IMR-90 (cell line): ENCODE results near the gene COL4A1. TPM values are rescaled to one million over a fixed set of nuclear protein-coding genes. Genes with fewer than 3 reads are reported as not detected.
A peak's percentile ranks its signal among the peaks of the same experiment; 100 is the strongest.

Source experiments
- ATAC-seq: fragments of 200-7000 bp; cut with Tn5 transposase; 2 replicates; pipeline ENCODE4 v1.9.1; 2020; ENCODE audit warnings: low read depth, mild to moderate bottlenecking, moderate library complexity
- BruUV-seq: library from RNA; stranded (reverse); fragments of 400-500 nt; replicated peaks from 2 replicates; lab custom pipeline; 2021; lab: Mats Ljungman, UMichigan
- CTCF ChIA-PET: fragments of 300-600 bp; formaldehyde crosslinking; extraction: SDS; loops from one replicate; lab custom pipeline; 2021; ENCODE audit warnings: antibody characterized with exemption; lab: Yijun Ruan, JAX
- POLR2A ChIA-PET: fragments of 300-600 bp; sonication (Branson Sonifier 250); formaldehyde crosslinking; loops from one replicate; lab custom pipeline; 2022; ENCODE audit warnings: antibody characterized with exemption; ENCODE audit not compliant: unreplicated experiment; lab: Charles Lee
- DNase-seq: peaks from one replicate; pipeline ENCODE4 v3.0.0; 2013
- H2AFZ ChIP-seq: replicated peaks from 2 replicates; pipeline ENCODE3; 2013; ENCODE audit warnings: low read length, mild to moderate bottlenecking; ENCODE audit not compliant: poor library complexity
- H2AK5ac ChIP-seq: 2 replicates; pipeline ENCODE4 v1.6.1; 2013; ENCODE audit warnings: low read depth, low read length, inconsistent platforms
- H2AK9ac ChIP-seq: replicated peaks from 2 replicates; pipeline ENCODE3; 2013; ENCODE audit warnings: mild to moderate bottlenecking, low read depth, low read length, moderate library complexity; ENCODE audit not compliant: poor library complexity
- H2BK120ac ChIP-seq: 2 replicates; pipeline ENCODE4 v1.6.1; 2013; ENCODE audit warnings: low read depth, low read length, inconsistent platforms
- H2BK15ac ChIP-seq: 3 replicates; pipeline ENCODE4 v1.6.1; 2013; ENCODE audit warnings: low read depth, low read length, inconsistent platforms
- H2BK20ac ChIP-seq: 2 replicates; pipeline ENCODE4 v1.6.1; 2013; ENCODE audit warnings: low read depth, mild to moderate bottlenecking, inconsistent platforms, low read length, moderate library complexity
- H2BK5ac ChIP-seq: 2 replicates; pipeline ENCODE4 v1.6.1; 2013; ENCODE audit warnings: mild to moderate bottlenecking, low read depth, low read length, inconsistent platforms; ENCODE audit not compliant: poor library complexity, severe bottlenecking
- H3K14ac ChIP-seq: replicated peaks from 2 replicates; pipeline ENCODE4 v1.6.1; 2013; ENCODE audit warnings: low read depth, low read length, inconsistent platforms
- H3K18ac ChIP-seq: 2 replicates; pipeline ENCODE4 v1.6.1; 2013; ENCODE audit warnings: low read depth, low read length, control low read depth
- H3K23ac ChIP-seq: 2 replicates; pipeline ENCODE4 v1.6.1; 2013; ENCODE audit warnings: low read depth, low read length, inconsistent platforms
- H3K27ac ChIP-seq: 2 replicates; pipeline ENCODE4 v1.5.1; 2013; ENCODE audit warnings: mild to moderate bottlenecking, control low read depth, low read length; ENCODE audit not compliant: insufficient read depth
- H3K27me3 ChIP-seq: 2 replicates; pipeline ENCODE4 v1.6.1; 2013; ENCODE audit warnings: low read length; ENCODE audit not compliant: control insufficient read depth, insufficient read depth
- H3K36me3 ChIP-seq: 2 replicates; pipeline ENCODE4 v1.6.1; 2013; ENCODE audit warnings: low read length, mixed read lengths; ENCODE audit not compliant: control insufficient read depth, insufficient read depth
- H3K4ac ChIP-seq: 2 replicates; pipeline ENCODE4 v1.6.1; 2013; ENCODE audit warnings: low read depth, low read length, inconsistent platforms
- H3K4me1 ChIP-seq: 2 replicates; pipeline ENCODE4 v1.6.1; 2013; ENCODE audit warnings: low read length, mixed read lengths; ENCODE audit not compliant: control insufficient read depth, insufficient read depth
- H3K4me2 ChIP-seq: 2 replicates; pipeline ENCODE4 v1.6.1; 2013; ENCODE audit warnings: low read depth, mild to moderate bottlenecking, control low read depth, low read length, moderate library complexity
- H3K4me3 ChIP-seq: 2 replicates; pipeline ENCODE4 v1.5.1; 2013; ENCODE audit warnings: low read depth, mild to moderate bottlenecking, control low read depth, low read length, moderate library complexity; ENCODE audit not compliant: insufficient read depth
- H3K56ac ChIP-seq: 2 replicates; pipeline ENCODE4 v1.6.1; 2013; ENCODE audit warnings: low read length, inconsistent platforms; ENCODE audit not compliant: insufficient read depth; ENCODE audit errors: extremely low read depth
- H3K79me1 ChIP-seq, 2 experiments: 2 replicates each; pipeline ENCODE4 v1.6.1; 2013; ENCODE audit warnings: low read length in 2 of 2, inconsistent platforms in 1 of 2, low read depth in 1 of 2
- H3K9ac ChIP-seq: 2 replicates; pipeline ENCODE4 v1.6.1; 2013; ENCODE audit warnings: low read depth, low read length, control low read depth
- H3K9me1 ChIP-seq: 2 replicates; pipeline ENCODE4 v1.6.1; 2013; ENCODE audit warnings: low read length, inconsistent platforms; ENCODE audit not compliant: insufficient read depth
- H3K9me3 ChIP-seq: 2 replicates; pipeline ENCODE4 v1.6.1; 2013; ENCODE audit warnings: low read length; ENCODE audit not compliant: control insufficient read depth, insufficient read depth
- H4K20me1 ChIP-seq: 2 replicates; pipeline ENCODE4 v1.6.1; 2013; ENCODE audit warnings: low read length, inconsistent platforms; ENCODE audit not compliant: insufficient read depth
- H4K5ac ChIP-seq: 2 replicates; pipeline ENCODE4 v1.6.1; 2013; ENCODE audit warnings: mild to moderate bottlenecking, low read depth, low read length, control low read depth
- H4K8ac ChIP-seq, 2 experiments: 2 replicates each; pipeline ENCODE4 v1.6.1; 2013; ENCODE audit warnings: low read depth in 2 of 2, low read length in 2 of 2, control low read depth in 1 of 2, inconsistent platforms in 1 of 2
- H4K91ac ChIP-seq: 2 replicates; pipeline ENCODE4 v1.6.1; 2013; ENCODE audit warnings: low read depth, low read length, inconsistent platforms; ENCODE audit not compliant: insufficient read depth
- CHD1 ChIP-seq: IDR thresholded peaks from 2 replicates; pipeline ENCODE4 v1.6.1; 2012; ENCODE audit warnings: low read depth, low read length, improper control_type of control experiment
- MAFK ChIP-seq: IDR thresholded peaks from 2 replicates; pipeline ENCODE4 v1.6.1; 2012; ENCODE audit warnings: low read depth, low read length, improper control_type of control experiment
- MXI1 ChIP-seq: IDR thresholded peaks from 2 replicates; pipeline ENCODE4 v1.6.1; 2012; ENCODE audit warnings: low read depth, mild to moderate bottlenecking, low read length, moderate library complexity, borderline replicate concordance
- POLR2A ChIP-seq: IDR thresholded peaks from 2 replicates; pipeline ENCODE4 v1.6.1; 2012; ENCODE audit warnings: mild to moderate bottlenecking, low read depth, low read length
- RCOR1 ChIP-seq: IDR thresholded peaks from 2 replicates; pipeline ENCODE4 v1.6.1; 2012; ENCODE audit warnings: mild to moderate bottlenecking, low read length, improper control_type of control experiment; ENCODE audit not compliant: insufficient replicate concordance
- SMC3 ChIP-seq: fragments of 150-350 bp; IDR thresholded peaks from 2 replicates; pipeline ENCODE4 v1.6.1; 2016; ENCODE audit warnings: low read depth, mild to moderate bottlenecking, antibody characterized with exemption, low read length, moderate library complexity
- WGBS, 2 experiments: methylation state at CpG; one replicate each; pipeline versions ENCODE4 v1.1.5 to v1.1.7; 2013; ENCODE audit warnings: missing lambda C conversion rate in 2 of 2; ENCODE audit not compliant: insufficient read length in 1 of 2; ENCODE audit errors: extremely low coverage in 2 of 2; 5-methylcytosine and 5-hydroxymethylcytosine counted together
- dilution Hi-C: fragments of 300-500 bp; cut with HindIII; formaldehyde crosslinking; loops from one replicate; pipeline ENCODE4 v1.14.3; 2018; ENCODE audit warnings: low sequenced_read_pairs; ENCODE audit not compliant: unreplicated experiment
- in situ Hi-C: fragments of 300-500 bp; cut with MboI; formaldehyde crosslinking; loops from 3 replicates; pipeline ENCODE4 v1.14.3; 2019; ENCODE audit warnings: low sequenced_read_pairs, inconsistent platforms, mixed read lengths
- intact Hi-C: fragments of 100-400 bp; cut with micrococcal nuclease; formaldehyde crosslinking; loops from 2 replicates; pipeline ENCODE4 v1.10.0; 2022
- polyA plus RNA-seq, 3 experiments: library from polyadenylated mRNA; depleted of rRNA; stranded (reverse); fragments of >200 nt; gene quantifications; 2 replicates each; pipeline ENCODE4 v1.2.3, GENCODE V29; 2012; ENCODE audit warnings: low replicate concordance in 1 of 3
- total RNA-seq: library from RNA; depleted of rRNA; stranded (reverse); fragments of >200 nt; gene quantifications from 2 replicates; pipeline ENCODE4 v1.2.3, GENCODE V29; 2012

Gene COL4A1
- total and polyA plus RNA-seq, 2 of the 4 experiments (the other 2 are of a cell fraction): 230 to 337 TPM

DNA sequence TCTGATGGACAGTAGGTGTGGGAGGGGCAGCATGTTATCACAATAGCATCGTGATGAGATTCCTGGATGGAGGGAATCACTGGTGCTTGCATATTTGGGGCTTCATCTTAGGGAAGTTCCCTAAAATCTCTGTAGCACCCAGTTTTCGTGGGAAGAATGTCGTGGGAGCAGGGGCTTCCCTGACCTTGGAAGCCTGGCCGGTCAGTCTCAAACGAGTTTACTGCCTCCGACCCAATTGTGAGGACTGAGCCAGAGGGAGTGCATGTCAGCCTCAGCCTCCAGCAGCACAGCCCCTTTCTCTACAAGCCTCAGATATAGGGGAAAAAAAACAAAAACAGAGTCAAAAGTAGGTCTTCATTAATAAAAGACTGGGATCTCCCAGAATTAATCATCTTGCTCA is 32.3 kb upstream of the COL4A1 start:
- Histone ChIP-seq H2BK15ac (peak overlapping the region; percentile 87; the same call in 2 of the 3 replicates), H3K4me1 (peaks cover 58% of the 10 kb centered on the region), H3K4me2 (peak overlapping the region; percentile 7; the same call in 1 of the 2 replicates), H3K14ac (peak overlapping the region; percentile 99), H2AFZ (no peak overlapping the region), H2BK5ac (peak overlapping the region; percentile 96), H3K9me3 (no peaks in the 10 kb centered on the region), H3K79me1 (peaks cover 38 to 95% of the 10 kb centered on the region in 2 experiments), H2AK9ac (no peak overlapping the region), H4K91ac (peak overlapping the region; percentile 99), H3K56ac (peak overlapping the region; percentile 79; the same call in 1 of the 2 replicates), H3K36me3 (peaks cover 10% of the 10 kb centered on the region), H3K9ac (peak overlapping the region; percentile 82; the same call in 1 of the 2 replicates), H3K23ac (peak overlapping the region; percentile 70), H2BK20ac (peak overlapping the region; percentile 94), H3K18ac (peak overlapping the region; percentile 78), H4K5ac (peak overlapping the region; percentile 83), H2AK5ac (peak overlapping the region; percentile 95), H4K20me1 (peaks cover 39% of the 10 kb centered on the region), H3K4me3 (no peak overlapping the region), H3K9me1 (peaks cover 49% of the 10 kb centered on the region), H2BK120ac (peak overlapping the region; percentile 98), H4K8ac (peak overlapping the region; percentile 95 to 96), H3K4ac (peak overlapping the region; percentile 99), H3K27me3 (no peaks in the 10 kb centered on the region), H3K27ac (peak overlapping the region; percentile 88)
- dilution Hi-C loops: no loop called here
- intact Hi-C loops: no loop called here
- ATAC-seq: no peak
- BruUV-seq: no TSS peak
- no peak for DNase-seq
- in situ Hi-C loops: no loop called here
- ChIA-PET CTCF (interaction anchor here (0.5 kb wide), 1 partner anchor 15 kb away, joined by 3 read pairs; no protein-coding TSS in a partner anchor), POLR2A (interaction anchor here (0.8 to 1.1 kb wide), 3 partner anchors 27 to 39 kb away, joined by 3 to 5 read pairs (median 4); partner anchors contain the start of gene COL4A1)
- WGBS, 2 experiments: 57% methylated on average over 1 of the region's 6 CpGs; no CpG with 5 or more reads in 1 of the 2 experiments
- no peak for TF ChIP-seq MXI1
- TF ChIP-seq MAFK: no peak
- no peak for TF ChIP-seq SMC3
- TF ChIP-seq POLR2A: no peak
- no peak for TF ChIP-seq CHD1
- no peak for TF ChIP-seq RCOR1
